ENCODE results near the gene CREB3L2. TPM values are rescaled to one million over a fixed set of nuclear protein-coding genes. Genes with fewer than 3 reads are reported as not detected.

The CREB3L2 gene
- polyA plus RNA-seq, 1 experiment = 57.8 TPM

- Histone ChIP-seq H3K4me3 (ENCODE audit: low read depth, low read length) (no peak overlapping the region), H3K9me3 (ENCODE audit: control insufficient read depth, insufficient read depth, low read length) (no peaks in the 10 kb centered on the region), H3K27ac (ENCODE audit: low read depth, low read length) (no peak overlapping the region), H3K27me3 (ENCODE audit: control insufficient read depth, insufficient read depth, low read length) (no peaks in the 10 kb centered on the region)
- CTCF ChIA-PET = no interaction called here
- POLR2A ChIA-PET = interaction anchor here (0.7 kb wide), 1 partner anchor 14 kb away, joined by 13 read pairs; no protein-coding TSS in a partner anchor
- no peak for TF ChIP-seq CTCF (IDR thresholded peaks at IDR 0.05; ENCODE audit: low read depth, low read length)
- DNase-seq (ENCODE audit: low read depth, low spot score) = no peak
These were observed 12.8 kb downstream of the CREB3L2 start for GRCh38 chr7:137989094-137989493.

- ChIA-PET CTCF (interaction anchor here (0.5 to 1.6 kb wide), 2 partner anchors 12 to 85 kb away, joined by 3 read pairs; no protein-coding TSS in a partner anchor), POLR2A (interaction anchor here (1.7 kb wide), 1 partner anchor 17 kb away, joined by 4 read pairs; no protein-coding TSS in a partner anchor)
- H3K4me3 ChIP-seq (ENCODE audit: low read depth, low read length) = no peak overlapping the region
- TF ChIP-seq CTCF (IDR thresholded peaks at IDR 0.05; ENCODE audit: low read depth, low read length) = no peak
- H3K27me3 ChIP-seq (ENCODE audit: control insufficient read depth, insufficient read depth, low read length) = no peaks in the 10 kb centered on the region
- H3K27ac ChIP-seq (ENCODE audit: low read depth, low read length) = no peak overlapping the region
- no peak for DNase-seq (ENCODE audit: low read depth, low spot score)
- H3K9me3 ChIP-seq (ENCODE audit: control insufficient read depth, insufficient read depth, low read length) = no peaks in the 10 kb centered on the region; the same call in 1 of the 2 replicates
These were observed 13.9 kb downstream of the CREB3L2 start for GRCh38 chr7:137987968-137988367.

- peak overlapping the region; percentile 3 for H3K27ac ChIP-seq (ENCODE audit: low read depth, low read length)
- DNase-seq (ENCODE audit: low read depth, low spot score) = no peak
- no peak overlapping the region for H3K4me3 ChIP-seq (ENCODE audit: low read depth, low read length)
- H3K27me3 ChIP-seq (ENCODE audit: control insufficient read depth, insufficient read depth, low read length) = no peaks in the 10 kb centered on the region
- no peaks in the 10 kb centered on the region; the same call in 1 of the 2 replicates for H3K9me3 ChIP-seq (ENCODE audit: control insufficient read depth, insufficient read depth, low read length)
- ChIA-PET POLR2A (interaction anchor here (1.7 kb wide), 1 partner anchor 17 kb away, joined by 4 read pairs; no protein-coding TSS in a partner anchor), CTCF (interaction anchor here (0.5 to 1.6 kb wide), 3 partner anchors 13 to 829 kb away, joined by 3 to 4 read pairs (median 3); no protein-coding TSS in a partner anchor)
- no peak for TF ChIP-seq CTCF (IDR thresholded peaks at IDR 0.05; ENCODE audit: low read depth, low read length)
These were observed 14.3 kb downstream of the CREB3L2 start for GRCh38 chr7:137987563-137987962.

- H3K27me3 ChIP-seq (ENCODE audit: control insufficient read depth, insufficient read depth, low read length) = no peaks in the 10 kb centered on the region
- peak overlapping the region; percentile 38 for H3K4me3 ChIP-seq (ENCODE audit: low read depth, low read length)
- no peak for TF ChIP-seq CTCF (IDR thresholded peaks at IDR 0.05; ENCODE audit: low read depth, low read length)
- CTCF ChIA-PET = interaction anchor here (0.7 to 1.6 kb wide), 2 partner anchors 13 to 828 kb away, joined by 3 to 4 read pairs; no protein-coding TSS in a partner anchor
- POLR2A ChIA-PET = interaction anchor here (1.1 to 1.7 kb wide), 3 partner anchors 13 to 34 kb away, joined by 4 to 5 read pairs (median 5); no protein-coding TSS in a partner anchor
- H3K9me3 ChIP-seq (ENCODE audit: control insufficient read depth, insufficient read depth, low read length) = no peaks in the 10 kb centered on the region; the same call in 1 of the 2 replicates
- H3K27ac ChIP-seq (ENCODE audit: low read depth, low read length) = peak overlapping the region; percentile 87
- no peak for DNase-seq (ENCODE audit: low read depth, low spot score)
These were observed 14.9 kb downstream of the CREB3L2 start for GRCh38 chr7:137987018-137987349.

GRCh38 chr7:137986252-137987017, 15.5 kb downstream of the CREB3L2 start:
- no peak for DNase-seq (ENCODE audit: low read depth, low spot score)
- Histone ChIP-seq H3K27me3 (ENCODE audit: control insufficient read depth, insufficient read depth, low read length) (no peaks in the 10 kb centered on the region), H3K9me3 (ENCODE audit: control insufficient read depth, insufficient read depth, low read length) (no peaks in the 10 kb centered on the region; the same call in 1 of the 2 replicates), H3K4me3 (ENCODE audit: low read depth, low read length) (peak overlapping the region; percentile 38), H3K27ac (ENCODE audit: low read depth, low read length) (peak overlapping the region; percentile 87)
- CTCF ChIA-PET = interaction anchor here (0.9 to 1.6 kb wide), 2 partner anchors 14 to 16 kb away, joined by 3 to 4 read pairs; partner anchors contain the start of gene CREB3L2
- POLR2A ChIA-PET = interaction anchor here (1.1 to 1.7 kb wide), 5 partner anchors 12 to 33 kb away, joined by 3 to 5 read pairs (median 4); no protein-coding TSS in a partner anchor
- no peak for TF ChIP-seq CTCF (IDR thresholded peaks at IDR 0.05; ENCODE audit: low read depth, low read length)

Measured in AG04450 (cell line).